ENCODE measurements around the gene SHE. TPM values are rescaled to one million over a fixed set of nuclear protein-coding genes. Genes with fewer than 3 reads are reported as not detected.

Gene SHE
- total RNA-seq, 1 experiment from 2014 or later, result 0.79 TPM

DNA sequence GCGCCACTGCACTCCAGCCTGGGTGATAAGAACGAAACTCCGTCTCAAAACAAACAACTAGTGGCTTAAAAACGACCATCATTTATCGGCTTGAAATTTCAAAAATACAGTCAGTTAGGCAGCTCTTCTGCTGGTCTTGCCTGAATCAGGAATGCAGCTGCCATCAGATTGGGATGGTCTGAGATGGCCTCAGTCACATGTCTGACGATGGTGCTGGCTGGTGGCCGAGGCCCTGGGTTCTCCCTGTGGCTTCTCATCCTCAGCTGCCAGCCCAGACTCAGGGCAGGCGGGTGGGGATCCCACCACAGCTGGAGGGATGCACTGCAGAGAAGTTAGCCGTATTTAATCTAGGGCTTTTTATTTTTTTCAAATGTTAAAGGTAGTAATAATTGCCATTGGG is 65.8 kb downstream of the SHE start:
- Mint-ChIP-seq H3K4me1 (peaks cover 19% of the 10 kb centered on the region), H3K27me3 (ENCODE audit: low read depth) (no peaks in the 10 kb centered on the region), H3K36me3 (no peaks in the 10 kb centered on the region), H3K4me3 (no peak overlapping the region), H3K27ac (no peak overlapping the region), H3K9me3 (no peaks in the 10 kb centered on the region)
- DNase-seq (ENCODE audit: low spot score) (no peak), ATAC-seq (no peak)
- ChIA-PET POLR2A (no interaction called here), CTCF (no interaction called here)
- TF ChIP-seq MYBL2 (CRISPR knock-in tag; IDR thresholded peaks at IDR 0.05) (no peak), FOXJ3 (CRISPR knock-in tag; IDR thresholded peaks at IDR 0.05; ENCODE audit: borderline replicate concordance) (no peak), SMAD4 (CRISPR knock-in tag; IDR thresholded peaks at IDR 0.05) (no peak), ATF1 (CRISPR knock-in tag; IDR thresholded peaks at IDR 0.05) (no peak), HMGA2 (CRISPR knock-in tag; IDR thresholded peaks at IDR 0.05) (no peak), MXD4 (CRISPR knock-in tag; IDR thresholded peaks at IDR 0.05; ENCODE audit: borderline replicate concordance) (no peak), ESRRA (CRISPR knock-in tag; IDR thresholded peaks at IDR 0.05; ENCODE audit: borderline replicate concordance) (no peak), TEAD1 (CRISPR knock-in tag; IDR thresholded peaks at IDR 0.05) (no peak), FOXP1 (CRISPR knock-in tag; IDR thresholded peaks at IDR 0.05; ENCODE audit: borderline replicate concordance) (no peak), ZNF671 (CRISPR knock-in tag; IDR thresholded peaks at IDR 0.05) (no peak)
- TF ChIP-seq, protein P1, sequence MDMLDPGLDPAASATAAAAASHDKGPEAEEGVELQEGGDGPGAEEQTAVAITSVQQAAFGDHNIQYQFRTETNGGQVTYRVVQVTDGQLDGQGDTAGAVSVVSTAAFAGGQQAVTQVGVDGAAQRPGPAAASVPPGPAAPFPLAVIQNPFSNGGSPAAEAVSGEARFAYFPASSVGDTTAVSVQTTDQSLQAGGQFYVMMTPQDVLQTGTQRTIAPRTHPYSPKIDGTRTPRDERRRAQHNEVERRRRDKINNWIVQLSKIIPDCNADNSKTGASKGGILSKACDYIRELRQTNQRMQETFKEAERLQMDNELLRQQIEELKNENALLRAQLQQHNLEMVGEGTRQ (CRISPR knock-in tag; IDR thresholded peaks at IDR 0.05), result no peak
- TF ChIP-seq, protein P2, sequence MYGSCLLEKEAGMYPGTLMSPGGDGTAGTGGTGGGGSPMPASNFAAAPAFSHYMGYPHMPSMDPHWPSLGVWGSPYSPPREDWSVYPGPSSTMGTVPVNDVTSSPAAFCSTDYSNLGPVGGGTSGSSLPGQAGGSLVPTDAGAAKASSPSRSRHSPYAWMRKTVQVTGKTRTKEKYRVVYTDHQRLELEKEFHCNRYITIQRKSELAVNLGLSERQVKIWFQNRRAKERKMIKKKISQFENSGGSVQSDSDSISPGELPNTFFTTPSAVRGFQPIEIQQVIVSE (CRISPR knock-in tag; IDR thresholded peaks at IDR 0.05; ENCODE audit: borderline replicate concordance), result no peak
- TF ChIP-seq, protein P3, sequence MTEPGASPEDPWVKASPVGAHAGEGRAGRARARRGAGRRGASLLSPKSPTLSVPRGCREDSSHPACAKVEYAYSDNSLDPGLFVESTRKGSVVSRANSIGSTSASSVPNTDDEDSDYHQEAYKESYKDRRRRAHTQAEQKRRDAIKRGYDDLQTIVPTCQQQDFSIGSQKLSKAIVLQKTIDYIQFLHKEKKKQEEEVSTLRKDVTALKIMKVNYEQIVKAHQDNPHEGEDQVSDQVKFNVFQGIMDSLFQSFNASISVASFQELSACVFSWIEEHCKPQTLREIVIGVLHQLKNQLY (CRISPR knock-in tag; IDR thresholded peaks at IDR 0.05), result no peak
- TF ChIP-seq, protein P4, sequence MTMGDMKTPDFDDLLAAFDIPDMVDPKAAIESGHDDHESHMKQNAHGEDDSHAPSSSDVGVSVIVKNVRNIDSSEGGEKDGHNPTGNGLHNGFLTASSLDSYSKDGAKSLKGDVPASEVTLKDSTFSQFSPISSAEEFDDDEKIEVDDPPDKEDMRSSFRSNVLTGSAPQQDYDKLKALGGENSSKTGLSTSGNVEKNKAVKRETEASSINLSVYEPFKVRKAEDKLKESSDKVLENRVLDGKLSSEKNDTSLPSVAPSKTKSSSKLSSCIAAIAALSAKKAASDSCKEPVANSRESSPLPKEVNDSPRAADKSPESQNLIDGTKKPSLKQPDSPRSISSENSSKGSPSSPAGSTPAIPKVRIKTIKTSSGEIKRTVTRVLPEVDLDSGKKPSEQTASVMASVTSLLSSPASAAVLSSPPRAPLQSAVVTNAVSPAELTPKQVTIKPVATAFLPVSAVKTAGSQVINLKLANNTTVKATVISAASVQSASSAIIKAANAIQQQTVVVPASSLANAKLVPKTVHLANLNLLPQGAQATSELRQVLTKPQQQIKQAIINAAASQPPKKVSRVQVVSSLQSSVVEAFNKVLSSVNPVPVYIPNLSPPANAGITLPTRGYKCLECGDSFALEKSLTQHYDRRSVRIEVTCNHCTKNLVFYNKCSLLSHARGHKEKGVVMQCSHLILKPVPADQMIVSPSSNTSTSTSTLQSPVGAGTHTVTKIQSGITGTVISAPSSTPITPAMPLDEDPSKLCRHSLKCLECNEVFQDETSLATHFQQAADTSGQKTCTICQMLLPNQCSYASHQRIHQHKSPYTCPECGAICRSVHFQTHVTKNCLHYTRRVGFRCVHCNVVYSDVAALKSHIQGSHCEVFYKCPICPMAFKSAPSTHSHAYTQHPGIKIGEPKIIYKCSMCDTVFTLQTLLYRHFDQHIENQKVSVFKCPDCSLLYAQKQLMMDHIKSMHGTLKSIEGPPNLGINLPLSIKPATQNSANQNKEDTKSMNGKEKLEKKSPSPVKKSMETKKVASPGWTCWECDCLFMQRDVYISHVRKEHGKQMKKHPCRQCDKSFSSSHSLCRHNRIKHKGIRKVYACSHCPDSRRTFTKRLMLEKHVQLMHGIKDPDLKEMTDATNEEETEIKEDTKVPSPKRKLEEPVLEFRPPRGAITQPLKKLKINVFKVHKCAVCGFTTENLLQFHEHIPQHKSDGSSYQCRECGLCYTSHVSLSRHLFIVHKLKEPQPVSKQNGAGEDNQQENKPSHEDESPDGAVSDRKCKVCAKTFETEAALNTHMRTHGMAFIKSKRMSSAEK (CRISPR knock-in tag; IDR thresholded peaks at IDR 0.05; ENCODE audit: borderline replicate concordance), result no peak
- TF ChIP-seq, protein P5, sequence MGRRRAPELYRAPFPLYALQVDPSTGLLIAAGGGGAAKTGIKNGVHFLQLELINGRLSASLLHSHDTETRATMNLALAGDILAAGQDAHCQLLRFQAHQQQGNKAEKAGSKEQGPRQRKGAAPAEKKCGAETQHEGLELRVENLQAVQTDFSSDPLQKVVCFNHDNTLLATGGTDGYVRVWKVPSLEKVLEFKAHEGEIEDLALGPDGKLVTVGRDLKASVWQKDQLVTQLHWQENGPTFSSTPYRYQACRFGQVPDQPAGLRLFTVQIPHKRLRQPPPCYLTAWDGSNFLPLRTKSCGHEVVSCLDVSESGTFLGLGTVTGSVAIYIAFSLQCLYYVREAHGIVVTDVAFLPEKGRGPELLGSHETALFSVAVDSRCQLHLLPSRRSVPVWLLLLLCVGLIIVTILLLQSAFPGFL (CRISPR knock-in tag; IDR thresholded peaks at IDR 0.05; ENCODE audit: borderline replicate concordance), result no peak

DNA sequence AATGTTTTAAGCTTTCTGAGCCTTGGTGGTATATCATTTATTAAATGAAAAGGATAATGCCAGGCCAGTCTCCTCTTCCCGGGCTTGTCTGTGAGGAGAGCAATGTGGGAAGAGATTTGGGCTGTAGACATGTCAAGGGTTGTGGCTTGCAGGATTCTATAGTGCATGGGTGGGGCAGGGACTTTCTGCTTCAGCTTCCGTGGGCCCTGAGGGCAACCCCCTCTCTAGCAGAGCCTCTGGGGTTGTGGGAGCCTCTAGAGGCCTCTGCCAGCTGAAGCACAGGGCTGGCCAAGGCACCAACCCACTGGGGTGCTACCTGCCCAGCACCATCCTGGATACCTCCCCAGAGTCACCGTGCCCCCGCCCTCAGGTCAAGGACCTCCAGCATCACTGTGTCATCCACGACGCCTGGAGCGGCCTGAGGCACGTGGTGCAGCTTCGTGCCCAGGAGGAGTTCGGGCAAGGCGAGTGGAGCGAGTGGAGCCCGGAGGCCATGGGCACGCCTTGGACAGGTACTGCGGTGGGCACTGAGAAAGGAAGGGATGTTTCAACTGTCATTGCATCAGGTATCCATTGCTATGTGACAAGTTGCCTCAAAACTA is 66.5 kb downstream of the SHE start:
- ATAC-seq, result no peak
- Mint-ChIP-seq H3K9me3 (no peaks in the 10 kb centered on the region), H3K27me3 (ENCODE audit: low read depth) (no peaks in the 10 kb centered on the region), H3K4me1 (peaks cover 25% of the 10 kb centered on the region), H3K27ac (no peak overlapping the region), H3K4me3 (no peak overlapping the region), H3K36me3 (no peaks in the 10 kb centered on the region)
- ChIA-PET POLR2A (no interaction called here), CTCF (interaction anchor here (1.3 kb wide), 1 partner anchor 111 kb away, joined by 3 read pairs; no protein-coding TSS in a partner anchor)
- no peak for DNase-seq (ENCODE audit: low spot score)
- TF ChIP-seq, protein P5 (CRISPR knock-in tag; IDR thresholded peaks at IDR 0.05; ENCODE audit: borderline replicate concordance), result no peak
- TF ChIP-seq NFYB (CRISPR knock-in tag; conservative IDR thresholded peaks at IDR 0.05; ENCODE audit: low read depth), result no peak
- TF ChIP-seq SMAD3 (CRISPR knock-in tag; IDR thresholded peaks at IDR 0.05; ENCODE audit: borderline replicate concordance), result no peak
- TF ChIP-seq ZNF263 (CRISPR knock-in tag; IDR thresholded peaks at IDR 0.05; ENCODE audit: low read depth), result no peak
- no peak for TF ChIP-seq SOX15 (CRISPR knock-in tag; IDR thresholded peaks at IDR 0.05)
- TF ChIP-seq, protein P1 (CRISPR knock-in tag; IDR thresholded peaks at IDR 0.05), result no peak
- no peak for TF ChIP-seq CBFB (CRISPR knock-in tag; IDR thresholded peaks at IDR 0.05; ENCODE audit: low read depth)
- TF ChIP-seq, protein P4 (CRISPR knock-in tag; IDR thresholded peaks at IDR 0.05; ENCODE audit: borderline replicate concordance), result no peak
